GM23338 (cell line): Measurements from ENCODE around the gene PDE5A. TPM values are rescaled to one million over a fixed set of nuclear protein-coding genes. Genes with fewer than 3 reads are reported as not detected.

Source experiments
- ATAC-seq: fragments of 200-7000 bp; cut with Tn5 transposase; 3 replicates; pipeline ENCODE4 v1.9.1; 2020
- DNase-seq: peaks from one replicate; pipeline ENCODE4 v3.0.0-alpha.2; 2015; ENCODE audit warnings: low spot score
- H2AFZ ChIP-seq: fragments of 200-600 bp; sonication (generic); 2 replicates; pipeline ENCODE4 v1.8.0; 2016; ENCODE audit warnings: antibody characterized with exemption, mild to moderate bottlenecking, moderate library complexity
- H3F3A ChIP-seq: fragments of 200-600 bp; sonication (generic); replicated peaks from 2 replicates; pipeline ENCODE4 v1.8.0; 2017; ENCODE audit warnings: antibody characterized with exemption, mixed run types, low read depth
- H3K27ac ChIP-seq: fragments of 200-600 bp; sonication (generic); 2 replicates; pipeline ENCODE4 v1.6.1; 2016; ENCODE audit warnings: low read depth
- H3K27me3 ChIP-seq: fragments of 200-600 bp; sonication (generic); 2 replicates; pipeline ENCODE4 v1.8.0; 2016; ENCODE audit warnings: mild to moderate bottlenecking, mixed run types, moderate library complexity; ENCODE audit not compliant: insufficient read depth
- H3K36me3 ChIP-seq: fragments of 200-600 bp; sonication (generic); 2 replicates; pipeline ENCODE4 v1.8.0; 2016; ENCODE audit warnings: mild to moderate bottlenecking; ENCODE audit not compliant: insufficient read depth
- H3K4me1 ChIP-seq: fragments of 200-600 bp; sonication (generic); 2 replicates; pipeline ENCODE4 v1.8.0; 2016; ENCODE audit warnings: mild to moderate bottlenecking, moderate library complexity; ENCODE audit not compliant: insufficient read depth
- H3K4me2 ChIP-seq: fragments of 200-600 bp; sonication (generic); 2 replicates; pipeline ENCODE4 v1.7.1; 2017; ENCODE audit warnings: mixed run types
- H3K4me3 ChIP-seq: fragments of 200-600 bp; sonication (generic); 2 replicates; pipeline ENCODE4 v1.6.1; 2016; ENCODE audit warnings: mixed run types
- H3K79me2 ChIP-seq: fragments of 200-600 bp; sonication (generic); replicated peaks from 2 replicates; pipeline ENCODE4 v1.8.0; 2017; ENCODE audit warnings: mild to moderate bottlenecking; ENCODE audit not compliant: insufficient read depth
- H3K9me2 ChIP-seq: fragments of 200-600 bp; sonication (generic); 2 replicates; pipeline ENCODE4 v1.8.0; 2017; ENCODE audit not compliant: insufficient read depth
- H4K20me1 ChIP-seq: fragments of 200-600 bp; sonication (generic); replicated peaks from 2 replicates; pipeline ENCODE4 v1.8.0; 2017; ENCODE audit warnings: mild to moderate bottlenecking; ENCODE audit not compliant: insufficient read depth
- H3K27ac Mint-ChIP-seq: 2 replicates; pipeline ENCODE4 v1.8.0; 2020; ENCODE audit warnings: inconsistent platforms, mild to moderate bottlenecking, moderate library complexity, mixed read lengths
- H3K27me3 Mint-ChIP-seq: 3 replicates; pipeline ENCODE4 v1.8.0; 2022; ENCODE audit warnings: low read depth, mild to moderate bottlenecking, moderate library complexity, mixed read lengths, inconsistent platforms; ENCODE audit not compliant: insufficient read depth, poor library complexity
- H3K36me3 Mint-ChIP-seq: 3 replicates; pipeline ENCODE4 v1.8.0; 2021; ENCODE audit warnings: low read depth, mild to moderate bottlenecking, inconsistent platforms, moderate library complexity, mixed read lengths
- H3K4me1 Mint-ChIP-seq: 3 replicates; pipeline ENCODE4 v1.8.0; 2020; ENCODE audit warnings: mild to moderate bottlenecking, inconsistent platforms, mixed read lengths
- H3K4me3 Mint-ChIP-seq: 3 replicates; pipeline ENCODE4 v1.8.0; 2021; ENCODE audit warnings: moderate library complexity, mild to moderate bottlenecking, inconsistent platforms, mixed read lengths
- H3K9me3 Mint-ChIP-seq: 3 replicates; pipeline ENCODE4 v1.8.0; 2020; ENCODE audit warnings: moderate library complexity, mild to moderate bottlenecking, inconsistent platforms, mixed read lengths
- CTCF ChIP-seq, 2 experiments: fragments of 200-600 bp in 1 of 2; sonication (generic) in 1 of 2; conservative IDR thresholded peaks; 2 replicates each; pipeline versions ENCODE4 v1.5.1 to v1.6.1; 2016 to 2017; ENCODE audit warnings: antibody characterized with exemption in 2 of 2, low read depth in 2 of 2, mild to moderate bottlenecking in 2 of 2, moderate library complexity in 1 of 2
- EZH2phosphoT487 ChIP-seq: fragments of 200-600 bp; sonication (generic); IDR thresholded peaks from one replicate; pipeline ENCODE4 v1.8.1; 2018; ENCODE audit warnings: antibody characterized with exemption; ENCODE audit not compliant: unreplicated experiment
- JUNB ChIP-seq: IDR thresholded peaks from one replicate; pipeline ENCODE4 v1.6.1; 2016; ENCODE audit warnings: antibody characterized with exemption; ENCODE audit not compliant: unreplicated experiment
- REST ChIP-seq: IDR thresholded peaks from one replicate; pipeline ENCODE4 v1.6.1; 2018; ENCODE audit warnings: antibody characterized with exemption; ENCODE audit not compliant: unreplicated experiment
- ZNF114 ChIP-seq: fragments of 250-450 bp; sonication (Bioruptor Pico); IDR thresholded peaks from 2 replicates; pipeline ENCODE4 v1.5.0; 2020; ENCODE audit warnings: mild to moderate bottlenecking, moderate library complexity
- ZNF331 ChIP-seq: fragments of 250-450 bp; sonication (Bioruptor Pico); IDR thresholded peaks from 2 replicates; pipeline ENCODE4 v1.5.0; 2020; ENCODE audit warnings: low read depth, mild to moderate bottlenecking, moderate library complexity
- ZNF462 ChIP-seq: fragments of 250-450 bp; sonication (Bioruptor Pico); IDR thresholded peaks from 2 replicates; pipeline ENCODE4 v1.5.0; 2020; ENCODE audit warnings: mild to moderate bottlenecking, moderate library complexity
- polyA plus RNA-seq: library from polyadenylated mRNA; unstranded; fragments of >200 nt; fragmentation: Nextera tagmentation; extraction: Ambion mirVana; gene quantifications from 2 replicates; pipeline ENCODE4 v1.2.1, GENCODE V29; 2016
- total RNA-seq: library from RNA; depleted of rRNA; stranded (reverse); fragments of >200 nt; shearing (Covaris generic); gene quantifications from 2 replicates; pipeline ENCODE4 v1.2.3, GENCODE V29; 2014

The PDE5A gene
- total and polyA plus RNA-seq, 2 experiments from 2014 or later: 15.0 to 22.6 TPM

- TF ChIP-seq REST: no peak
- no peak for TF ChIP-seq ZNF114 (CRISPR knock-in tag)
- no peak for TF ChIP-seq ZNF462 (CRISPR knock-in tag)
Measured at GRCh38 chr4:119625761-119626160, 2.8 kb downstream of the PDE5A start (continued).

GRCh38 chr4:119624356-119624755, 4.2 kb downstream of the PDE5A start:
- Mint-ChIP-seq H3K36me3 (peaks cover 3% of the 10 kb centered on the region; the same call in 2 of the 3 replicates), H3K27me3 (peaks cover 10% of the 10 kb centered on the region), H3K4me1 (peaks cover 13% of the 10 kb centered on the region), H3K9me3 (no peaks in the 10 kb centered on the region), H3K27ac (no peak overlapping the region), H3K4me3 (no peak overlapping the region)
- H3K27me3 ChIP-seq: peaks cover 7% of the 10 kb centered on the region; the same call in 1 of the 2 replicates
- no peak overlapping the region for H3K27ac ChIP-seq
- ATAC-seq (no peak), DNase-seq (no peak)
- no peak overlapping the region for H3K4me2 ChIP-seq
- H3K4me3 ChIP-seq: no peak overlapping the region
- peaks cover 8% of the 10 kb centered on the region; the same call in 1 of the 2 replicates for H3K4me1 ChIP-seq
- peaks cover 70% of the 10 kb centered on the region for H3K79me2 ChIP-seq
- H3K36me3 ChIP-seq: no peaks in the 10 kb centered on the region
- 0 out of 2 replicates have a peak, but pooled peaks cover 3% of the 10 kb centered on the region for H3F3A ChIP-seq
- TF ChIP-seq CTCF (conservative IDR thresholded peaks at IDR 0.05; ENCODE audit: low read depth in 2 of 2) (no peak), EZH2phosphoT487 (no peak), ZNF331 (CRISPR knock-in tag) (no peak), JUNB (no peak)
- H3K9me2 ChIP-seq: no peaks in the 10 kb centered on the region
- H2AFZ ChIP-seq: no peak overlapping the region
- peaks cover 12% of the 10 kb centered on the region for H4K20me1 ChIP-seq
